Neural progenitor cell (in vitro differentiated cells): ENCODE results near the gene TRIM32. TPM values are rescaled to one million over a fixed set of nuclear protein-coding genes. Genes with fewer than 3 reads are reported as not detected.

Experiments used
- DNase-seq: peaks from one replicate; pipeline ENCODE4 v3.0.0-alpha.2; 2016; ENCODE audit warnings: low spot score
- H2AFZ ChIP-seq: fragments of 200-600 bp; sonication (generic); replicated peaks from 2 replicates; pipeline ENCODE4 v1.6.1; 2016; ENCODE audit warnings: antibody characterized with exemption
- H3F3A ChIP-seq: fragments of 200-600 bp; sonication (generic); 2 replicates; pipeline ENCODE4 v1.6.1; 2016; ENCODE audit warnings: antibody characterized with exemption, low read depth
- H3K27ac ChIP-seq: fragments of 200-600 bp; sonication (generic); 2 replicates; pipeline ENCODE4 v1.5.1; 2016; ENCODE audit warnings: mild to moderate bottlenecking
- H3K27me3 ChIP-seq: fragments of 200-600 bp; sonication (generic); 2 replicates; pipeline ENCODE4 v1.6.1; 2016; ENCODE audit warnings: mild to moderate bottlenecking, moderate library complexity
- H3K36me3 ChIP-seq: fragments of 200-600 bp; sonication (generic); 2 replicates; pipeline ENCODE4 v1.5.1; 2016
- H3K4me1 ChIP-seq: fragments of 200-600 bp; sonication (generic); 2 replicates; pipeline ENCODE4 v1.6.1; 2016; ENCODE audit warnings: mixed run types
- H3K4me2 ChIP-seq: fragments of 200-600 bp; sonication (generic); 2 replicates; pipeline ENCODE4 v1.6.1; 2016
- H3K4me3 ChIP-seq: fragments of 200-600 bp; sonication (generic); 2 replicates; pipeline ENCODE4 v1.5.1; 2016
- H3K79me2 ChIP-seq: fragments of 200-600 bp; sonication (generic); 2 replicates; pipeline ENCODE4 v1.6.1; 2016; ENCODE audit warnings: low read depth
- H3K9ac ChIP-seq: fragments of 200-600 bp; sonication (generic); 2 replicates; pipeline ENCODE4 v1.6.1; 2016
- H3K9me3 ChIP-seq: fragments of 200-600 bp; sonication (generic); 2 replicates; pipeline ENCODE4 v1.5.1; 2016; ENCODE audit warnings: low read depth
- H4K20me1 ChIP-seq: fragments of 200-600 bp; sonication (generic); 2 replicates; pipeline ENCODE4 v1.6.1; 2016; ENCODE audit warnings: low read depth
- H3K27ac Mint-ChIP-seq: 3 replicates; pipeline ENCODE4 v1.8.0; 2021; ENCODE audit warnings: mixed read lengths
- H3K27me3 Mint-ChIP-seq: 2 replicates; pipeline ENCODE4 v1.8.0; 2022; ENCODE audit warnings: low read depth, mild to moderate bottlenecking, inconsistent platforms, moderate library complexity, mixed read lengths; ENCODE audit not compliant: insufficient read depth
- H3K36me3 Mint-ChIP-seq: 3 replicates; pipeline ENCODE4 v1.8.0; 2021; ENCODE audit warnings: mixed read lengths
- H3K4me1 Mint-ChIP-seq: 3 replicates; pipeline ENCODE4 v1.8.0; 2021; ENCODE audit warnings: mixed read lengths
- H3K4me3 Mint-ChIP-seq: 3 replicates; pipeline ENCODE4 v1.8.0; 2021; ENCODE audit warnings: mild to moderate bottlenecking, moderate library complexity, mixed read lengths
- H3K9me3 Mint-ChIP-seq: 3 replicates; pipeline ENCODE4 v1.8.0; 2020; ENCODE audit warnings: mixed read lengths
- EZH2 ChIP-seq: fragments of 200-600 bp; sonication (generic); IDR thresholded peaks from 2 replicates; pipeline ENCODE4 v1.6.1; 2017; ENCODE audit warnings: antibody characterized with exemption, mild to moderate bottlenecking, moderate library complexity
- EZH2phosphoT487 ChIP-seq: fragments of 200-600 bp; sonication (generic); IDR thresholded peaks from 2 replicates; pipeline ENCODE4 v1.6.1; 2017; ENCODE audit warnings: antibody characterized with exemption
- total RNA-seq: library from RNA; depleted of rRNA; stranded (reverse); fragments of >200 nt; gene quantifications from 2 replicates; pipeline ENCODE4 v1.2.3, GENCODE V29; 2015; ENCODE audit warnings: low replicate concordance
- TF ChIP-seq, protein P1 (sequence below): fragments of 200-600 bp; sonication (generic); IDR thresholded peaks from 2 replicates; pipeline ENCODE4 v1.5.1; 2017; ENCODE audit warnings: antibody characterized with exemption, mild to moderate bottlenecking

The TRIM32 gene
- total RNA-seq, 1 donor from 2014 or later: 16.3 TPM

DNA sequence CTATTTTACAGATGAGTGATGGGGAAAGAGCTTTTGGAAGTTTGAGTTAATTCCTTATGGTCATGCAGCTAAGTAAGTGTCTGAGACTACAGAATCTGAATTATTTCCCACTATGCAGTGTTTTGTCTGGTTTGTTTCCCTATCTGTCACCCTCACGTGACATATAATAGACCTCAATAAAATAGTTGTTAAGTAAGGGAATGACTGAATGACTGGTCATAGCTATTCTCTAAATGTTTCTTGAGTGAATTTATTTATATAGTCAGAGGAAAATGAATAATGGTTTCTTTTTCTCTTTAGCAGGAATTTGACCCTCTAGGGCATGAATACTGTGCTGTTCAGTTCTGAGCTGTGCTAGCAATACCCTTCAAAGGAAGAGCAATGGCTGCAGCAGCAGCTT, 10.3 kb downstream of the TRIM32 start:
- Mint-ChIP-seq H3K4me3 (no peak overlapping the region), H3K4me1 (no peaks in the 10 kb centered on the region), H3K27me3 (peaks cover 2% of the 10 kb centered on the region), H3K27ac (no peak overlapping the region), H3K9me3 (no peaks in the 10 kb centered on the region), H3K36me3 (peaks cover 50% of the 10 kb centered on the region)
- DNase-seq: no peak
- Histone ChIP-seq H3K9ac (no peak overlapping the region), H4K20me1 (peaks cover 7% of the 10 kb centered on the region), H3K4me1 (no peaks in the 10 kb centered on the region), H3K27ac (no peak overlapping the region), H3K9me3 (no peaks in the 10 kb centered on the region), H3K4me2 (no peak overlapping the region), H3K4me3 (no peak overlapping the region), H3K79me2 (peaks cover 17% of the 10 kb centered on the region), H3K36me3 (no peaks in the 10 kb centered on the region), H2AFZ (no peak overlapping the region), H3K27me3 (no peaks in the 10 kb centered on the region), H3F3A (no peaks in the 10 kb centered on the region)
- TF ChIP-seq, protein P1, sequence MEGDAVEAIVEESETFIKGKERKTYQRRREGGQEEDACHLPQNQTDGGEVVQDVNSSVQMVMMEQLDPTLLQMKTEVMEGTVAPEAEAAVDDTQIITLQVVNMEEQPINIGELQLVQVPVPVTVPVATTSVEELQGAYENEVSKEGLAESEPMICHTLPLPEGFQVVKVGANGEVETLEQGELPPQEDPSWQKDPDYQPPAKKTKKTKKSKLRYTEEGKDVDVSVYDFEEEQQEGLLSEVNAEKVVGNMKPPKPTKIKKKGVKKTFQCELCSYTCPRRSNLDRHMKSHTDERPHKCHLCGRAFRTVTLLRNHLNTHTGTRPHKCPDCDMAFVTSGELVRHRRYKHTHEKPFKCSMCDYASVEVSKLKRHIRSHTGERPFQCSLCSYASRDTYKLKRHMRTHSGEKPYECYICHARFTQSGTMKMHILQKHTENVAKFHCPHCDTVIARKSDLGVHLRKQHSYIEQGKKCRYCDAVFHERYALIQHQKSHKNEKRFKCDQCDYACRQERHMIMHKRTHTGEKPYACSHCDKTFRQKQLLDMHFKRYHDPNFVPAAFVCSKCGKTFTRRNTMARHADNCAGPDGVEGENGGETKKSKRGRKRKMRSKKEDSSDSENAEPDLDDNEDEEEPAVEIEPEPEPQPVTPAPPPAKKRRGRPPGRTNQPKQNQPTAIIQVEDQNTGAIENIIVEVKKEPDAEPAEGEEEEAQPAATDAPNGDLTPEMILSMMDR: no peak
- TF ChIP-seq EZH2 (no peak), EZH2phosphoT487 (no peak)

DNA sequence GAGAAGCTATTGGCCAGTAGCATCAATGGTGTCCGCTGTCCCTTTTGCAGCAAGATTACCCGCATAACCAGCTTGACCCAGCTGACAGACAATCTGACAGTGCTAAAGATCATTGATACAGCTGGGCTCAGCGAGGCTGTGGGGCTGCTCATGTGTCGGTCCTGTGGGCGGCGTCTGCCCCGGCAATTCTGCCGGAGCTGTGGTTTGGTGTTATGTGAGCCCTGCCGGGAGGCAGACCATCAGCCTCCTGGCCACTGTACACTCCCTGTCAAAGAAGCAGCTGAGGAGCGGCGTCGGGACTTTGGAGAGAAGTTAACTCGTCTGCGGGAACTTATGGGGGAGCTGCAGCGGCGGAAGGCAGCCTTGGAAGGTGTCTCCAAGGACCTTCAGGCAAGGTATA, 10.8 kb downstream of the TRIM32 start:
- Histone ChIP-seq H3K9ac (no peak overlapping the region), H3K4me2 (no peak overlapping the region), H3K27me3 (no peaks in the 10 kb centered on the region), H4K20me1 (peaks cover 7% of the 10 kb centered on the region), H3K4me3 (no peak overlapping the region), H3K79me2 (peaks cover 16% of the 10 kb centered on the region), H3K36me3 (no peaks in the 10 kb centered on the region), H3K9me3 (no peaks in the 10 kb centered on the region), H2AFZ (no peak overlapping the region), H3K4me1 (no peaks in the 10 kb centered on the region), H3F3A (no peaks in the 10 kb centered on the region), H3K27ac (no peak overlapping the region)
- peaks cover 51% of the 10 kb centered on the region for H3K36me3 Mint-ChIP-seq
- H3K27me3 Mint-ChIP-seq: peaks cover 2% of the 10 kb centered on the region
- no peaks in the 10 kb centered on the region for H3K9me3 Mint-ChIP-seq
- no peak overlapping the region for H3K27ac Mint-ChIP-seq
- no peaks in the 10 kb centered on the region for H3K4me1 Mint-ChIP-seq
- DNase-seq: no peak
- H3K4me3 Mint-ChIP-seq: no peak overlapping the region
- TF ChIP-seq, protein P1: no peak
- TF ChIP-seq EZH2phosphoT487 (no peak), EZH2 (no peak)

- H3K4me3 Mint-ChIP-seq: no peak overlapping the region
- no peak overlapping the region for H3K9ac ChIP-seq
- no peak overlapping the region for H3K27ac Mint-ChIP-seq
- no peaks in the 10 kb centered on the region for H3K4me1 ChIP-seq
- no peaks in the 10 kb centered on the region for H3K79me2 ChIP-seq
- no peaks in the 10 kb centered on the region for H3K4me1 Mint-ChIP-seq
- H3K27me3 Mint-ChIP-seq: peaks cover 2% of the 10 kb centered on the region
- no peak for DNase-seq
- TF ChIP-seq EZH2phosphoT487 (no peak), EZH2 (no peak)
- TF ChIP-seq, protein P1: no peak
- H3K9me3 Mint-ChIP-seq: no peaks in the 10 kb centered on the region
- no peak overlapping the region for H2AFZ ChIP-seq
- peaks cover 4% of the 10 kb centered on the region for H4K20me1 ChIP-seq
- H3K36me3 Mint-ChIP-seq: peaks cover 43% of the 10 kb centered on the region
- no peaks in the 10 kb centered on the region for H3K9me3 ChIP-seq
- no peaks in the 10 kb centered on the region for H3F3A ChIP-seq
- no peaks in the 10 kb centered on the region for H3K36me3 ChIP-seq
- no peaks in the 10 kb centered on the region for H3K27me3 ChIP-seq
- no peak overlapping the region for H3K4me3 ChIP-seq
- H3K27ac ChIP-seq: no peak overlapping the region
- H3K4me2 ChIP-seq: no peak overlapping the region
Observed at GRCh38 chr9:116700279-116700678, 13.2 kb downstream of the TRIM32 start.
